Fibroblast of mammary gland (primary cell): ENCODE data around the gene EVC2.

ENCODE experiments used
- DNase-seq: peaks from one replicate; pipeline ENCODE4 v3.0.0-alpha.2; 2010; ENCODE audit warnings: low read depth
- H3K4me3 ChIP-seq: 2 replicates; pipeline ENCODE4 v1.5.1; 2011; ENCODE audit warnings: low read depth, mild to moderate bottlenecking, low read length, moderate library complexity; ENCODE audit not compliant: control insufficient read depth
- CTCF ChIP-seq: conservative IDR thresholded peaks from 2 replicates; pipeline ENCODE4 v1.5.1; 2011; ENCODE audit warnings: low read depth, low read length, inconsistent platforms; ENCODE audit not compliant: control insufficient read depth, insufficient read depth

Gene EVC2

GRCh38 chr4:5572114-5572513, 136.2 kb downstream of the EVC2 start:
- peak; percentile 15 for DNase-seq
- no peak for TF ChIP-seq CTCF
- no peak overlapping the region for H3K4me3 ChIP-seq

- no peak for DNase-seq
- TF ChIP-seq CTCF = no peak
- no peak overlapping the region for H3K4me3 ChIP-seq
Measured at GRCh38 chr4:5571646-5572045, 136.7 kb downstream of the EVC2 start.

GRCh38 chr4:5569451-5569850, 138.9 kb downstream of the EVC2 start:
- no peak for TF ChIP-seq CTCF
- H3K4me3 ChIP-seq = no peak overlapping the region
- no peak for DNase-seq

- no peak for DNase-seq
- H3K4me3 ChIP-seq = no peak overlapping the region
- TF ChIP-seq CTCF = no peak
Measured at GRCh38 chr4:5568931-5569330, 139.4 kb downstream of the EVC2 start.

- no peak for TF ChIP-seq CTCF
- H3K4me3 ChIP-seq = no peak overlapping the region
- DNase-seq = no peak
Measured at GRCh38 chr4:5568336-5568735, 140.0 kb downstream of the EVC2 start.

- no peak overlapping the region for H3K4me3 ChIP-seq
- DNase-seq = no peak
- no peak for TF ChIP-seq CTCF
Measured at GRCh38 chr4:5566991-5567390, 141.4 kb downstream of the EVC2 start.

- no peak for DNase-seq
- H3K4me3 ChIP-seq = no peak overlapping the region
- TF ChIP-seq CTCF = no peak
Measured at GRCh38 chr4:5566526-5566925, 141.8 kb downstream of the EVC2 start.
